HuH-7.5 (cell line): Measurements from ENCODE around the gene TEX54.
"Not testable (repeated sequence)": the region's sequence is repeated elsewhere in the genome, so short reads cannot be mapped to it uniquely, and the experiment has no call there.

Experiments used
- DNase-seq: peaks from one replicate; pipeline ENCODE4 v3.0.0; 2011; ENCODE audit warnings: low spot score

TEX54 gene

GRCh38 chr11:62835336-62835735 lies 2.7 kb upstream of the TEX54 start:
- DNase-seq, result no peak

- DNase-seq, result peak; percentile 93
Observed at GRCh38 chr11:62831520-62832335, 913 bp downstream of the TEX54 start, which contains the start of gene STX5. TSS of gene STX5 (minus strand) at chr11:62832051. CDS start at chr11:62831243, 808 bp downstream.

- no peak for DNase-seq
Observed at GRCh38 chr11:62830904-62831519, 1.6 kb downstream of the TEX54 start.

GRCh38 chr11:62828130-62828529 lies 4.5 kb downstream of the TEX54 start:
- not testable (repeated sequence) for DNase-seq

GRCh38 chr11:62823677-62824076 lies 9.0 kb downstream of the TEX54 start:
- DNase-seq, result no peak

- no peak for DNase-seq
Observed at GRCh38 chr11:62817129-62817528, 15.5 kb downstream of the TEX54 start.

- no peak for DNase-seq
Observed at GRCh38 chr11:62816557-62816956, 16.1 kb downstream of the TEX54 start.

- no peak for DNase-seq
Observed at GRCh38 chr11:62811659-62812058, 21.0 kb downstream of the TEX54 start.

- no peak for DNase-seq
Observed at GRCh38 chr11:62810748-62811147, 21.9 kb downstream of the TEX54 start.

- no peak for DNase-seq
Observed at GRCh38 chr11:62806611-62807121, 26.0 kb downstream of the TEX54 start.

- DNase-seq, result no peak
Observed at GRCh38 chr11:62805961-62806441, 26.6 kb downstream of the TEX54 start.

- peak; percentile 89 for DNase-seq
Observed at GRCh38 chr11:62805076-62805892, 27.4 kb downstream of the TEX54 start, which contains the start of gene NXF1. TSS of gene NXF1 (minus strand) at chr11:62805440. CDS start at chr11:62805356, 84 bp downstream.

- no peak for DNase-seq
Observed at GRCh38 chr11:62804310-62805075, 28.1 kb downstream of the TEX54 start.

- DNase-seq, result no peak
Observed at GRCh38 chr11:62801071-62801470, 31.6 kb downstream of the TEX54 start.

- no peak for DNase-seq
Observed at GRCh38 chr11:62799486-62799885, 33.2 kb downstream of the TEX54 start.

GRCh38 chr11:62796281-62796680 lies 36.4 kb downstream of the TEX54 start:
- no peak for DNase-seq

GRCh38 chr11:62794201-62794775 lies 38.4 kb downstream of the TEX54 start:
- no peak for DNase-seq

- DNase-seq, result no peak
Observed at GRCh38 chr11:62792202-62792575, 40.5 kb downstream of the TEX54 start.

GRCh38 chr11:62791501-62792201 lies 41.0 kb downstream of the TEX54 start, which contains the start of gene TMEM223:
TSS of gene TMEM223 (minus strand) at chr11:62792006. CDS start at chr11:62791994, 12 bp downstream.
- peak; percentile 90 for DNase-seq

GRCh38 chr11:62789576-62789975 lies 43.1 kb downstream of the TEX54 start:
- no peak for DNase-seq
